Sigmoid colon (tissue), 4 donors: ENCODE data around the gene CDHR2.

Experiments
- CTCF ChIP-seq, 4 experiments: fragments of 450-650 bp in 3 of 4; fragments of 200-600 bp in 1 of 4; IDR thresholded peaks; one replicate each; pipeline ENCODE4 v1.5.1; 2016 to 2019; ENCODE audit warnings: antibody characterized with exemption in 4 of 4, mild to moderate bottlenecking in 3 of 4, moderate library complexity in 2 of 4
- EP300 ChIP-seq, 4 donors: sonication (generic); formaldehyde crosslinking; IDR thresholded peaks; one replicate each; pipeline ENCODE4 v1.6.1; 2017; ENCODE audit warnings: antibody characterized with exemption in 4 of 4
- POLR2A ChIP-seq, 2 donors: fragments of 450-650 bp; IDR thresholded peaks; one replicate each; pipeline ENCODE4 v1.6.1; 2016; ENCODE audit warnings: antibody characterized with exemption in 2 of 2, mild to moderate bottlenecking in 2 of 2, moderate library complexity in 2 of 2
- POLR2AphosphoS5 ChIP-seq, 4 donors: sonication (generic); formaldehyde crosslinking; IDR thresholded peaks; one replicate each; pipeline ENCODE4 v1.6.1; 2017; ENCODE audit warnings: antibody characterized with exemption in 4 of 4

- TF ChIP-seq CTCF (IDR thresholded peaks at IDR 0.05) (no peak), POLR2AphosphoS5 (IDR thresholded peaks at IDR 0.05) (no peak), POLR2A (IDR thresholded peaks at IDR 0.05) (no peak), EP300 (IDR thresholded peaks at IDR 0.05) (no peak)
Observed at GRCh38 chr5:176633598-176633997, 84.5 kb downstream of the CDHR2 start.
